Measurements from ENCODE around the gene ESM1.

GRCh38 chr5:55033568-55033967, 48.2 kb upstream of the ESM1 start:
- no peak for TF ChIP-seq CTCF (IDR thresholded peaks at IDR 0.05; ENCODE audit: low read depth, low read length, poor library complexity, severe bottlenecking)
- no peak for TF ChIP-seq EZH2phosphoT487 (IDR thresholded peaks at IDR 0.05; ENCODE audit: borderline replicate concordance, low read length)

Data from DOHH2 (cell line).